Naive B cell (primary cell): ENCODE data around the gene TMEM69. TPM values are rescaled to one million over a fixed set of nuclear protein-coding genes. Genes with fewer than 3 reads are reported as not detected.
"Not testable (repeated sequence)": the region's sequence is repeated elsewhere in the genome, so short reads cannot be mapped to it uniquely, and the experiment has no call there.

Source experiments
- ATAC-seq, 2 donors: fragments of 150-1000 bp; cut with Tn5 transposase; 2 replicates each; pipeline ENCODE4 v1.10.0; 2021; ENCODE audit warnings: low read depth in 2 of 2, mild to moderate bottlenecking in 2 of 2, moderate library complexity in 2 of 2
- DNase-seq: peaks from one replicate; pipeline ENCODE4 v3.0.0; 2022
- H3K27ac Mint-ChIP-seq, 6 donors: one replicate each; pipeline ENCODE4 v1.8.0; 2020 to 2022; ENCODE audit warnings: mild to moderate bottlenecking in 6 of 6, mixed read lengths in 6 of 6, moderate library complexity in 5 of 6, inconsistent platforms in 2 of 6
- H3K27me3 Mint-ChIP-seq, 3 donors: one replicate each; pipeline ENCODE4 v1.8.0; 2021 to 2022; ENCODE audit warnings: mixed read lengths in 3 of 3, mild to moderate bottlenecking in 1 of 3
- H3K36me3 Mint-ChIP-seq, 2 donors: one replicate each; pipeline ENCODE4 v1.8.0; 2020 to 2022; ENCODE audit warnings: mixed read lengths in 2 of 2, inconsistent platforms in 1 of 2, mild to moderate bottlenecking in 1 of 2
- H3K4me1 Mint-ChIP-seq, 3 donors: one replicate each; pipeline ENCODE4 v1.8.0; 2020 to 2022; ENCODE audit warnings: mixed read lengths in 3 of 3, inconsistent platforms in 1 of 3, mild to moderate bottlenecking in 1 of 3, moderate library complexity in 1 of 3
- H3K4me3 Mint-ChIP-seq, 8 donors: one replicate each; pipeline ENCODE4 v1.8.0; 2020 to 2022; ENCODE audit warnings: mild to moderate bottlenecking in 8 of 8, mixed read lengths in 8 of 8, moderate library complexity in 8 of 8, inconsistent platforms in 2 of 8
- H3K9me3 Mint-ChIP-seq, 7 donors: one replicate each; pipeline ENCODE4 v1.8.0; 2020 to 2022; ENCODE audit warnings: mixed read lengths in 7 of 7, mild to moderate bottlenecking in 5 of 7, inconsistent platforms in 2 of 7, moderate library complexity in 1 of 7
- polyA plus RNA-seq, 6 donors: library from polyadenylated mRNA; unstranded; fragments of 300-500 nt; fragmentation: Illumina TruSeq; gene quantifications; one replicate each; pipeline ENCODE4 v1.2.3, GENCODE V29; 2021; ENCODE audit warnings: low read depth in 6 of 6

TMEM69 gene
- polyA plus RNA-seq, 6 donors from 2014 or later: 44.3 to 72.7 (median 60.5) TPM

- Mint-ChIP-seq H3K36me3 (peaks cover 0 to 3% of the 10 kb centered on the region in 2 donors), H3K4me1 (peaks cover 33 to 68% (median 50%) of the 10 kb centered on the region in 3 donors), H3K27me3 (no peaks in the 10 kb centered on the region), H3K9me3 (no peaks in the 10 kb centered on the region), H3K27ac (peak overlapping the region; percentile 97 to 100 (median 99)), H3K4me3 (peak overlapping the region; percentile 90 to 100 (median 99))
- ATAC-seq: peak; percentile 17 to 18
- no peak for DNase-seq
These were observed 2.0 kb upstream of the TMEM69 start for GRCh38 chr1:45686015-45686287.

DNA sequence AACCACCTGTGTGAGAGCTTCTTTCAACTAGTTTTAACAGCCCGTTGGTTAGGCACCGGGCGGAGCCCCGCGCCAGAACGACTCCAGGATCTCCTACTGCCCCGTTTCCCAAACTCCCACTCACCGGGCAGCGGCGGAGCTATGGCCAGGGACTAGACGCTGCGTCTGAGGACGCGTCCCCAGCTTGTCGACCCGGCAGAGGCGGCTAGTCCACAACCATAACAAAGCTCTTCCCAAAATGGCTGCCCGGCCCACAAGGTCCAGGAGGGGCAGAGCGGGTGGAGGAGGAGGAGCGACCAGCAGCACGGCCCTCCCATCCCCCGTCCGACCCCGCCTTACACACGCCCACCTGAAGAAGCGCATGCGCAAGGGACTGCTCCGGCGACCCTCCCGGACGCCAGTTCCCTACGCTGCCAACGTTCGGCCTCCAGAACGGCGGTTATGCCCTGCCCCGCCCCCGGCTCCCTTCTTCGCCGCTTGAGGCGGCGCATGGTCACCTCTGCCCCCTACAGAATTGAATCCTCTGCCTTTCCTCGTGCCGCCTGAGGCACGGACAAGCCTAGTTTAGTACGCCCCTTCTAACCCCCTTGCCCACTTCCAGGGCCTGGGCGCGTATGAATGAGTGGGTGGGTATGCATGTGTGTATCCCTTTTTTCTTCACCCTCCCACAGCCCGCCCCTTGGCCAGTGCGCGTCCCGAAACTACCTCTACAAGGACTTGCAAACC, 1.5 kb upstream of the TMEM69 start, which contains the start of gene GPBP1L1:
Gene GPBP1L1, minus strand, starts transcription at position 246 of the 726 bp plus-strand sequence. CDS start 27,446 bp downstream, outside the sequence.
- H3K27me3 Mint-ChIP-seq: no peaks in the 10 kb centered on the region
- H3K4me1 Mint-ChIP-seq: peaks cover 30 to 63% (median 45%) of the 10 kb centered on the region in 3 donors
- H3K9me3 Mint-ChIP-seq: no peaks in the 10 kb centered on the region
- peaks cover 0 to 7% of the 10 kb centered on the region in 2 donors for H3K36me3 Mint-ChIP-seq
- peak within 1 kb of the TSS; percentile 97 to 100 (median 99) for H3K27ac Mint-ChIP-seq
- ATAC-seq (peak; percentile 66 to 70), DNase-seq (peak; percentile 98)
- peak within 1 kb of the TSS; percentile 90 to 100 (median 99) for H3K4me3 Mint-ChIP-seq

- peak overlapping the region; percentile 90 to 100 (median 99) for H3K4me3 Mint-ChIP-seq
- ATAC-seq (peak; percentile 79), DNase-seq (peak; percentile 97)
- H3K27ac Mint-ChIP-seq: peak overlapping the region; percentile 97 to 100 (median 99)
- H3K4me1 Mint-ChIP-seq: peaks cover 30 to 57% (median 46%) of the 10 kb centered on the region in 3 donors
- no peaks in the 10 kb centered on the region for H3K9me3 Mint-ChIP-seq
- peaks cover 0 to 7% of the 10 kb centered on the region in 2 donors for H3K36me3 Mint-ChIP-seq
- no peaks in the 10 kb centered on the region for H3K27me3 Mint-ChIP-seq
These were observed 797 bp upstream of the TMEM69 start for GRCh38 chr1:45687014-45687753.

DNA sequence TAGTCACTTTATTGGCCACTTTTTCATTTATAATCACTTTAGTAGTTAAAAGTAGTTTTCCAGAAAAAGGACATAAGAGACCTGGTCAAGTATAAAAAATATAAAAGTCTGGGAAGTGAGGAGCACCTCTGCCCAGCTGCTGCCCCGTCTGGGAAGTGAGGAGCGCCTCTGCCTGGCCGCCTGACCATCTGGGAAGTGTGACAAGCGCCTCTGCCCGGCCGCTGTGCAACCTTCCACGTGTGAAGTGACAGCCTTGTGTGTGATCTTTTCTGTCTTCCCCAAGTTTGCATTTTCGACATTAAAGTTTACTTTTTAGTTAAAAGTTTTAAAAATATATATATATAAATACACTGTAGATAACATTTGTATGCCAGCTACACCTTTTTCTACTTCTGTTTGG, 5.8 kb downstream of the TMEM69 start:
- DNase-seq, H3K36me3 Mint-ChIP-seq, H3K27me3 Mint-ChIP-seq, ATAC-seq, H3K9me3 Mint-ChIP-seq, H3K4me3 Mint-ChIP-seq: not testable (repeated sequence)
- peaks cover 0 to 11% (median 6%) of the 10 kb centered on the region in 3 donors for H3K4me1 Mint-ChIP-seq
- H3K27ac Mint-ChIP-seq: peak overlapping the region in 1 of 6 donors; percentile 36

- peaks cover 0 to 7% of the 10 kb centered on the region in 2 donors for H3K36me3 Mint-ChIP-seq
- DNase-seq (no peak), ATAC-seq (no peak)
- H3K9me3 Mint-ChIP-seq: no peaks in the 10 kb centered on the region
- H3K4me1 Mint-ChIP-seq: peaks cover 0 to 6% (median 3%) of the 10 kb centered on the region in 3 donors
- H3K27me3 Mint-ChIP-seq: no peaks in the 10 kb centered on the region
- peak overlapping the region in 2 of 6 donors; percentile 14 to 59 for H3K27ac Mint-ChIP-seq
- H3K4me3 Mint-ChIP-seq: no peak overlapping the region
These were observed 6.8 kb downstream of the TMEM69 start for GRCh38 chr1:45694823-45695222.

GRCh38 chr1:45704637-45705036, 16.7 kb downstream of the TMEM69 start:
- DNase-seq (no peak), ATAC-seq (no peak)
- Mint-ChIP-seq H3K27ac (peak overlapping the region in 1 of 6 donors; percentile 76), H3K36me3 (peaks cover 12 to 13% of the 10 kb centered on the region in 2 donors), H3K4me1 (peaks cover 0 to 3% (median 0%) of the 10 kb centered on the region in 3 donors), H3K4me3 (no peak overlapping the region), H3K9me3 (peaks cover 0 to 9% (median 6%) of the 10 kb centered on the region in 7 donors), H3K27me3 (no peaks in the 10 kb centered on the region)

DNA sequence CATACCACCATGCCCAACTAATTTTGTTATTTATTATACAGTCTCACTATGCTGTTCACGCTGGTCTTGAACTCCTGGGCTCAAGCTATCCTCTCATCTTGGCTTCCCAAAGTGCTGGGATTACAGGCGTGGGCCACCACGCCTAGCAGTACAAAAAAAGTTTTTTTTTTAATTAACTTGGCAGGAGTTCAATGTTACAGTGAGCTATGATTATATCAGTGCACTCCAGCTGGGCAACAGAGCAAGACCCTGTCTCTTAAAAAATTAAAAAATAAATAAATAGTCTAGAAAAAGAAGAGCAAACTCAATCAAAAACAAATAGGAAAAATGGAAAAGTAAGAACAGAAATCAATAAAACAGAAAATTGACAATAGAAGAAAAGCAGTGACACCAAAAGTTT, 25.7 kb downstream of the TMEM69 start:
- Mint-ChIP-seq H3K27ac (peak overlapping the region in 1 of 6 donors; percentile 63), H3K27me3 (no peaks in the 10 kb centered on the region)

GRCh38 chr1:45716700-45717099, 28.7 kb downstream of the TMEM69 start:
- Mint-ChIP-seq H3K27ac (no peak overlapping the region), H3K4me3 (no peak overlapping the region), H3K36me3 (peaks cover 4 to 7% of the 10 kb centered on the region in 2 donors), H3K9me3 (no peaks in the 10 kb centered on the region), H3K4me1 (no peaks in the 10 kb centered on the region), H3K27me3 (no peaks in the 10 kb centered on the region)
- ATAC-seq (no peak), DNase-seq (no peak)

More for the DNA sequence above, 25.7 kb downstream of the TMEM69 start:
- H3K4me1 Mint-ChIP-seq: no peaks in the 10 kb centered on the region
- peaks cover 8% of the 10 kb centered on the region in 2 donors for H3K36me3 Mint-ChIP-seq
- no peak for DNase-seq
- ATAC-seq: no peak
- H3K4me3 Mint-ChIP-seq: no peak overlapping the region
- no peaks in the 10 kb centered on the region for H3K9me3 Mint-ChIP-seq

DNA sequence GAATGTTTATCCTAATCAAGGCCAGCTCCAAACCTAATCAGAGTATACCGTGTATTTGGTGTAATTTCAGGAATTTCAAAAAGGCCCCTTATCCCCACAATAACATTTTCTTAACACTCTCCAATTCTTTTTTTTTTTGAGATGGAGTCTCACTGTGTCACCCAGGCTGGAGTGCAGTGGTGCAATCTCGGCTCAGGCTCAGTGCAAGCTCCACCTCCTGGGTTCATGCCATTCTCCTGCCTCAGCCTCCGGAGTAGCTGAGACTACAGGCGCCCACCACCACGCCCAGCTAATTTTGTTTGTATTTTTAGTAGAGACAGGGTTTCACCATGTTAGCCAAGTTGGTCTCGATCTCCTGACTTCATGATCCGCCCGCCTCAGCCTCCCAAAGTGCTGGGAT, 29.4 kb downstream of the TMEM69 start:
- DNase-seq, H3K27me3 Mint-ChIP-seq: not testable (repeated sequence)

DNA sequence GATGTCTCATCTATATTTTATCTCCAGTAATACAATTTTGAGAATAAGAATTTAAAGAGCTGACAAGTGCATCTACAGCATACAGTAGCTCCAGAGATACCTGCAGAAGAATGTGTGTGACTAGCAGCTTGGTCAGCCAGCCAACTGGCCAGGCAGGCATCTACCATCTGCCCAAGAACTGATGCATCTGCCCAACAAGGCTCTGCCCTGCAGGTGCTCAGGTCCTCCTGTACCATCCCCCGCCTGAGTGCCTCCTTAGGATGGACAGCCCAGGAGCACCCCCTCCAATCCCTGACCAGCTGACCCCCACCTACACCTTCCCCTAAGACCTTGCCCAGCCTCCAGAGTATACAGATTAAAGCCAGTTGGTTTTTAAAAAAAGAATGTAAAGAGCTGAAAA, 30.3 kb downstream of the TMEM69 start:
- Mint-ChIP-seq H3K9me3 (no peaks in the 10 kb centered on the region), H3K4me1 (no peaks in the 10 kb centered on the region), H3K27me3 (no peaks in the 10 kb centered on the region), H3K4me3 (no peak overlapping the region), H3K27ac (no peak overlapping the region), H3K36me3 (peaks cover 0 to 4% of the 10 kb centered on the region in 2 donors)
- DNase-seq: no peak
- ATAC-seq: no peak

More for the DNA sequence above, 29.4 kb downstream of the TMEM69 start:
- not testable (repeated sequence) for H3K36me3 Mint-ChIP-seq, H3K9me3 Mint-ChIP-seq, ATAC-seq, H3K4me3 Mint-ChIP-seq, H3K4me1 Mint-ChIP-seq
- H3K27ac Mint-ChIP-seq: peak overlapping the region in 2 of 6 donors; percentile 18 to 70

- no peaks in the 10 kb centered on the region for H3K36me3 Mint-ChIP-seq
- H3K27me3 Mint-ChIP-seq: no peaks in the 10 kb centered on the region
- H3K4me3 Mint-ChIP-seq: no peak overlapping the region
- no peaks in the 10 kb centered on the region for H3K4me1 Mint-ChIP-seq
- ATAC-seq: no peak
- H3K9me3 Mint-ChIP-seq: no peaks in the 10 kb centered on the region
- no peak overlapping the region for H3K27ac Mint-ChIP-seq
- DNase-seq: no peak
These were observed 33.2 kb downstream of the TMEM69 start for GRCh38 chr1:45721207-45721606.

DNA sequence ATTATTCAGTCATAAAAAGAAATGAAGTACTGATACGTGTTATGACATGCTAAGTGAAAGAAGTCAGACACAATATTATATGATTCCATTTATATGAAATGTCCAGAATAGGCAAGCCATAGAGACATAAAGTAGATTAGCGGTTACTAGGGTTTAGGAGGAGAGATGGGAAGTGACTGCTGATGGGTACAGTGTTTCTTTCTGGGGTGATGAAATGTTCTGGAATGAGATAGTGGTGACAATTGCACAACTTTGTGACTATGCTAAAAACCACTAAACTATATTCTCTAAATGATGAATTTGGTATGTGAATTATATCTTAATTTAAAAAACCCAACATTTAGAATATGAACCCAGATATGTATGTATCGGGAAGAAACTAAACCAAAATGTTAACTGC, 34.8 kb downstream of the TMEM69 start:
- no peak for DNase-seq
- Mint-ChIP-seq H3K27me3 (no peaks in the 10 kb centered on the region), H3K9me3 (no peaks in the 10 kb centered on the region), H3K4me3 (no peak overlapping the region), H3K27ac (no peak overlapping the region), H3K4me1 (no peaks in the 10 kb centered on the region), H3K36me3 (no peaks in the 10 kb centered on the region)
- ATAC-seq: no peak

- no peaks in the 10 kb centered on the region for H3K4me1 Mint-ChIP-seq
- no peak overlapping the region for H3K4me3 Mint-ChIP-seq
- no peaks in the 10 kb centered on the region for H3K36me3 Mint-ChIP-seq
- DNase-seq (no peak), ATAC-seq (no peak)
- H3K27ac Mint-ChIP-seq: no peak overlapping the region
- no peaks in the 10 kb centered on the region for H3K9me3 Mint-ChIP-seq
- no peaks in the 10 kb centered on the region for H3K27me3 Mint-ChIP-seq
These were observed 35.4 kb downstream of the TMEM69 start for GRCh38 chr1:45723248-45723930.
